Measurements from ENCODE around the gene ANAPC5.

DNA sequence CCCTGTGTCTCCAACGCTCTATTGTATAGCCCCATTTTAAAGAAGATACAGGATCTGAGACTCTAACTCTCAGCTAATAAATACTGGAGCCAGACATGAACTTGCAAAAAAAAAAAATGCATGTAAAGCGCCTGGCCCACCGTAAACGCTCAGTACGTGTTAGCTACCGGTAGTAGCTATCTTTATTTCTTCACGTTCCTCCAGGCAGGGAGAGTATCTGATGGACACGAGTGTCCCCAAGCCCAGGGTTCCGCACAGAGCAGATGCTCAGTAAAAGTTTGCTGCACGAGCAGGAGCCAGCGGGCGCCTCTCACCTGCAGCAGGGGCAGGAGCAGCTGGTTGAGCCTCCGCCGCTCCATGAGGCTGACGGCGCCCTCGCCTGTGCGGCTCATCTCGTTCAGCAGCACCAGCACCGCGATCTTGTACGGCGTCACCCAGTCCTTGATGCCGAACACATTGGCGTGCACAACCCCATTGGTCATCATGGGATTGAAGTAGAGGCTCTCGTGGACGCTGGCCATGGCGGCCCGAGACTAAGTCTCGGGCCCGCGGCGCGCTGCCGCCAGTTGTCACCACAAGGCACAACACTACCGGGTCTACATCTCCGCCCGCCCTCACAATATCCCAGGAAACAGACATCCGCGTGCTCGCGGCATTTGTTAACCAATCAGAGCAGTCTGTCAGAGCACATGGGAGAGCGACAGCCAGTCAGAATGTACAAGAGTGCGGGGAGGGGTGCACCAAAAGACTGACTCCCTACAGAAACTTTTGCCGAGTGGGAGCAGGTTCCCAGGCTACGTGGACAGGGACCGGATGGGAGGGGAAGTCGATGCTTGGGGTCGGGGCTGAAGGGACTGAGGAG, at the start of gene ANAPC5:
- TF ChIP-seq FOXP2 (optimal IDR thresholded peaks at IDR 0.05; ENCODE audit: borderline replicate concordance, extremely low read depth, extremely low read length, insufficient read depth): peak; percentile 44
- peak; percentile 80 for TF ChIP-seq POLR2AphosphoS5 (IDR thresholded peaks at IDR 0.05; ENCODE audit: low read depth, low read length)
